Right ventricle myocardium superior (tissue), 1 donor: ENCODE data around the gene PLK2. TPM values are rescaled to one million over a fixed set of nuclear protein-coding genes. Genes with fewer than 3 reads are reported as not detected.
A peak's percentile ranks its signal among the peaks of the same experiment; 100 is the strongest.

ENCODE experiments used
- ATAC-seq: fragments of 200-7000 bp; cut with Tn5 transposase; one replicate; pipeline ENCODE4 v1.9.1; 2020; ENCODE audit warnings: mild to moderate bottlenecking; ENCODE audit not compliant: poor library complexity
- DNase-seq: peaks from one replicate; pipeline ENCODE4 v3.0.0-alpha.2; 2020
- intact Hi-C: fragments of 100-400 bp; cut with DNase I; formaldehyde crosslinking; loops from one replicate; pipeline ENCODE4 v1.11.2; 2022
- long read RNA-seq: library from polyadenylated mRNA; unstranded; transcript quantifications from one replicate; pipeline ENCODE4 v2.0.0, GENCODE V29; 2021
- total RNA-seq: library from RNA; stranded (reverse); fragmentation: NEBNext Ultra II Directional; extraction: Animal tissue kit (Norgen Biotek cat#: 25700); gene quantifications from one replicate; pipeline ENCODE4 v1.2.1, GENCODE V29; 2021
- donor health status: DM: no; HTN: yes; CAD: no; lungs with severe emphysema.

Gene PLK2
- total RNA-seq = 63.6 TPM
- long read RNA-seq, transcript PLK2-201 (14 exons, 2,960 nt) = major isoform, 108 of 116 reads
- long read RNA-seq, partial matches to known transcripts = 1 of 116 reads
- long read RNA-seq, other reads (novel, unspliced or antisense) = 7 of 116 reads

DNA sequence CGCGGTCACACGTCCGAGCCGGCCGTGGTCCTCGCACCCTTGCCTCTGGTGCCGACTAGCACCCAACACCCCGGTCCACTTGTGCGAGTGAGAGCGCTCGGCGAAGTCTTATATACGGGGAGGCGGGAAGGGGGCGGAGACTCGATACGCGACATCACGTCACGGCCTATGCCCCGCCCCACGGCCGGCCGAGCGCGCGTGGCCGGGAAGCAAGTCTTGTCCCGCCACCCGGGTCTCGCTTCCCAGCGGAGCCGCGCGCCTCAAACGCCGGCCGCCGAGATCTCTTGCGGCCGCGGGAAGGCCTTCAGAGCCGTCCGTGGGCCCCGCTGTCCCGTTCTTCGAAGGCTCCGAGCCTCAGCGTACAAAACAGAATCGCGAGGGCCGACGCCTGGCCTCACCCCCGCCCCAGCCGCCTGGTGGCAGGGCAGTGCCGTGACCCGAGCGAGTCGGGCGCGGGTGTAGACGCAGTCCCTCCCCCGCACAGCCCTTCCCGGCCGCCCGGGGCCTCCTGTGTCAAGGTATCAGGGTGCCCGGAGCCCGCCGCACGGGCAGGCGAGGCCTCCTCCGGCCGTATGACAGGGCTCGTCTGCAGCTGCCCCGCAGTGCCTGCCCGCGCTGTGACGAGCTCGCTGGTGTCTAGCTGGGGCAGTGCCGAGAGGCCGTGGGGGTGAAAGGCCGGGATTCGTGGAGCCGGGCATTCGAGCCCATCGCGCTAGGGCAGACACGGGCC is at the start of gene PLK2:
PLK2 (minus strand) TSS at position 85 of the 730 bp plus-strand sequence. CDS start 127 bp downstream, outside the sequence.
- DNase-seq (peak; percentile 97), ATAC-seq (peak; percentile 95)
- intact Hi-C loops = loop anchor here (2.0 kb wide), 3 partner anchors 571 to 1161 kb away; no protein-coding TSS in a partner anchor

DNA sequence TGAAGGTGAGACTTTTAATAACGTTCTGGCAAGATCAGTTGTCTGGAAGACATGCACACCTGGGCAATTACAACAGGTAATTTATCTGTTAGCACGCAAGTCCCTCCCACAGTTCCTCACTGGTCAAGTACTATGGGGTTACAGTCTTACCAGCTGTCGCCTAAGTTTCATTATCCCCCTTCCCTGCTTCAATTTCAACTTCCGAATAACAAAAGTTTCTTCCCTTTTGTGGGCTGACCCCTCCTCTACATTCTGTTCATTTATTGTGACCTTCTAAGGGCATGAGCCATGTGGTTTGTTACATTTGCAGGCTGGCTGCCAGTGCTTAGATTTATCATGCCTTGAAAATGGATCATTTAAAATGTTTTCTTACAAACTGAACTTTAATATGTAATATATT is 47.8 kb upstream of the PLK2 start:
- DNase-seq = no peak
- intact Hi-C loops = no loop called here
- ATAC-seq = no peak

DNA sequence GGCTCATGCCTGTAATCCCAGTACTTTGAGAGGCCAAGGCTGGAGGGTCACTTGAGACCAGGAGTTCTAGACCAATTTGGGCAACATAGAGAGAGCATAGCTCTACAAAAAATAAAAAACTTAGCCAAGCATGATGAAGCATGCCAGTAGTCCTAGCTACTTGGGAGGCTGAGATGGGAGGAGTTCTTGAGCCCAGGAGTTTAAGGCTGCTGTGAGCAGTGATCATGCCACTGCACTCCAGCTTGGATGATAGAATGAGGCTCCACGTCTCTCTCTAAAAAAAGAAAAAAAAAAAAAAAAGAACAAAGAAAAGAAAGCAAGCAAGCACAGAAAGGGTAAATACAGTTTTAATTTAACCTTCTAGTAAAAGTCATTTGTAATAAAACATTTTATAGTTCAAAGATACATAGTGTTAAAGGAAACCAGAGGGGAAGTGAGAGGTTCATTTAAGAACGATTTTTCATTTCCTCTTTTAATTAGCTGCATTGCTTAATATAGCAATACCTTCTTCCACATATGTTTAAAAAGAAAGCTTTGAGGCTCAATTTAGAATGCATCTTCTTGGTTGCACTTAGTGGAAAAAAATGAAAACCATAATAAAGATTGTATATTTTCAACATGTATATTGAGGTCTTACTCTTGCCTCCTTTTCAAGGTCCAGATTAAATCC is 46.2 kb upstream of the PLK2 start:
- intact Hi-C loops = no loop called here
- DNase-seq = no peak
- no peak for ATAC-seq

DNA sequence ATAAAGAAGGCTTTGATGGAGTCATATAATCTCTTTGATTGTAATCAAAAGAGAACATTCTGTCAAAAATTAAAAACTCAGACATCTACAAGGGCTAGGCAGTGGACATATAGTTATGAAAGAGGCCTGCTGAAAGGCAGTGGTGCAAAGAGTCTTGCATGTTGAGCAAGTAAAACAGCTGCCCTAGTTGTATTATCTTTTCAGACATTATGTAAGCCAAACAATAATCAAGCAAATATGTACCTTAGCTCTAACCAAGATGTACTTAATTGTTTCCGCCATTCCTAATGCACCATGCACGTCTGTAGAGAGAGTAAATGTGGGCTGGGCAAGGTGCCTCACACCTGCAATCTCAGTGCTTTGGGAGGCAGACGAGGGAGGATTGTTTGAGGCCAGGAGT is 45.6 kb upstream of the PLK2 start:
- DNase-seq (no peak), ATAC-seq (no peak)
- intact Hi-C loops = no loop called here

DNA sequence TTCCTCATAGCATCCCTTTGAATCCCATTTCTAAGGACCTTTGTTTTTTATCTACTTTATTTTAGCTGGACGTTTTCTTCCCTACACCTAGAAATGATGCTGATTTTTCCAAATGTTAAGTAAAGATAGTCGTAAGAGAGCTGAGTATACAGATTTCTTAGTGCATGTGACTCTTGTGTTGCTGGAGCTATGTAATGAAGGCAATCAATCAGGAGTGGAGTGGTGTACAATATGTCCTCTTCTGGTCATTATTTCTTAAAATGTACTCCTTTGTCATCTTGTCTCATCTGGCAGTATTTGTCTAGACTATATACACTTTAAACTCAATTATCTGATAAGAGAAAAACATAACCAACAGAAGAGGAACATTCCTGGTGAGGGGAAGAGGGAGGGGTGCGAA is 44.9 kb upstream of the PLK2 start:
- no peak for ATAC-seq
- intact Hi-C loops = no loop called here
- no peak for DNase-seq

DNA sequence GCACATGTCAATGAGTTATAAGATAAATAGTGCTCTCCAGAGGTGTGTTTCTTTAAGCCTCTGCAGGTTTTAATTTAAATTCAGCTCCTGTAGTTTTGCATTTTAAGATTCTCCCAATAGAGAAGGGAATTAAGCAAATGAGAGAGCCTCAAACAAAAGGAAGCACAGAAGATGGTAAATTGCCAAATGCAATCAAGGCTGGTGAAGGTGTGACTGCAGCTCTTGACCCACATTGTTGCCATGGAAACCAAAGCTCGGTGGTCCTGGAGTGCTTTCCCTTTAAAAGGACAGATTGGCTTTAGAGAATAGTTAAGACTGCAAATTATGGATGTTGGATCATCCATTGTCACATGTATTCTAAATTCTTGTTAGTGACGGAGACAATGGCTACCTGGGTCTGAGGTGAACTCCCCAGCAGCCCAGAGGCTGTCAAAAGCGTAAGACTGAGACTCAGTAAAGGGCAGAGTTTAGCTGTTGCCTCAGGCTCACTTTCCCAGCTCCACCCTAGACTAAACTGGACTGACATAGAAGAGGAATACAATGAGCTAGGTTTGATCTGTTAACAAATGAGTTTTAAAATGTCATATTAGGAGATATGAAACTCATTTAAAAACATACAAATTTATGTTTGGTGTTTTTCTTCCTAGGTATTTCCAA is 43.6 kb upstream of the PLK2 start:
- intact Hi-C loops = no loop called here
- ATAC-seq (no peak), DNase-seq (no peak)

DNA sequence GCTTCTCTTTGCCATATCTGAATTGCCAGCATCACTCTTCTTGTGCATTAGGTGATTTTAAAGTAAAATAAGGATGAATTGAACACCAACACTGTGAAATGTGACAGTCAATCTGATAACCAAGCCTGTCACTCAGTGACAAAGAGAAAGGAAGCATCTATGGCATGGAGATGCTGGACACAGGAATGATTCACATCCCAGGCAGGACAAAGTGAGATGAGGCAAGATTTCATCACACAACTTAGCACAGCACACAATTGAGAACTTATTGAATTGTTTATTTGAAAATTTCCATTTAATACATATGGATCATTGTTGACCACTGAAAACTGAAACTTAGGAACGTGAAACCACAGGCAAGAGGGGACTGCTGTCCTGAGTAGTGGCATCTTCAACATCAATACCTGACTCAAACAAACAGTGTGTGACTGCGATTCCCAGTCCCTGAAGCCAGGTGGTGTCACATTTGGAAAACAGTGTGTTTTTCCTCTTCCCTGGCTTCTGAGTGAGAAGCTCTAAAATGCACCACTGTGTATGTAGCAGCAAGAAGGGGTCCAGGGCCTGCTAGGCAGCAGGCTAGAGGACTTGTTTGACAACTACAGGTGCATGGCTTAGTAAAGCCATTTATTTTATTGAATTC is 42.0 kb upstream of the PLK2 start:
- intact Hi-C loops = no loop called here
- ATAC-seq = no peak
- DNase-seq = no peak

DNA sequence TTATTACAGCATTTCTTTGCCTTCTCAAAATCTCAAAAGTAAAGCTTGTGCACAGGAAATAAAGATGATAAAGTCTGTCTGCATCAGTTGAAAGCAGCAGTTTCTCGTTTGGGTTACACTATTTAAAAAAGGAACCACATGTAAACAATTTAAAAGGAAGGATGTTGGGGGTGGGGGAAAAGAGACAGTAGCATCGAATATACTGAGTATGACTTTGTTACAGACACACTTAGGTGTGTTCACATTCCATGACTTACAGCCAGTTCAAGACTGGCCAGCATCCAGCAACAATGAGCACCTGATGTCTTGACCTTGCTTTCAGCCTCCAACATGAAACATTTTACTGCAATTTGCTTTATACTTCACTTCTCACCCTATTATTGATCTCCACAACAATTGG is 40.1 kb upstream of the PLK2 start:
- intact Hi-C loops = loop anchor here (5.0 to 10.0 kb wide), 3 partner anchors 215 to 352 kb away; no protein-coding TSS in a partner anchor
- no peak for ATAC-seq

DNA sequence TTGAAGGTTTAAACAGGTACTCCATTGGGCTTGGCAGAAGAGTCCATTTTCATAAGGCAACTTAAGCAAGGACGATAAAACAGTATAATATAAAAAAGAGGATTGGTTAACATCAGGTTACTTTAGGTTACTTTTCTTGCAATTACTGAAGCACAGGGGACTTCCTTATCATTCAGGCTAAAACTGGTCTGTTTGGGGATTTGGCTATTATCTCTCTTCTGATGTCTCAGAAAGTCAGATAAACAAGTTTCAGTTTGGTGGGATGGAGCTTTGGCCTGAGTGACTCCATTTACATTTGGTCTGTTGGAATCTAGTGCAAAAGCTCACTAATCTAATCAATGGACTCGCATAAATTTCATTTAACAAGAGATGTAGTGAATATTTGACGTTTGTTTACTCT is 39.3 kb upstream of the PLK2 start:
- intact Hi-C loops = loop anchor here (5.0 to 10.0 kb wide), 3 partner anchors 216 to 353 kb away; no protein-coding TSS in a partner anchor

More for the DNA sequence above, 40.1 kb upstream of the PLK2 start:
- DNase-seq = no peak

DNA sequence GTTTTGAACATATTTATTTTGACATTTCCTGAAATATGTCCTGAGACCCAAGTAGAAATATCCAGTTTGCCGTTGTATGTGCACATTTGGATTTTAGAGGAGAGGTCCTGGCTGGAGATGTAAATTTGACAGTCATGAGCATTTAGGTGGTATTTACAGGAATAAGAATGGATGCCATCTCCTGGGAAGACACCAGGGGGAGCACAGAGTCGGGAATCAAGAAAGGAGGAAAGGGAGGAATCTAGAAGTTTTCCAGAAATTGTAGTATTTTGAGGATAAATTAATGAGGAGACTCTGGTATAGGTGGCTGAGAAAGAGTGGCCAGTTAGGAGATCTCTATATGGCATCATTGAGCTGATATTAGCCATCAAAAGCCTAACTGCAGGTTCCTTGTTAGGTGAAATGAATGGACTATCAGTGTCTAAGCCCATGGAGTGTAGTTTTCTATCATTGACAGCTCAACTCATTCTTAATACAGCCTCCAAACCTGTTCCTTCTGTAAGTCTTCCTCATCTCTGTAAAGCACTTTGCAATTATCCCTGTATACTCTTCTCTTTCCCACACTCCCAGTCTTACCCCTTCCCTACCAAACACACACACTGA is 38.6 kb upstream of the PLK2 start:
- DNase-seq (no peak), ATAC-seq (peak; percentile 49)
- intact Hi-C loops = loop anchor here (5.0 to 10.0 kb wide), 3 partner anchors 216 to 354 kb away; no protein-coding TSS in a partner anchor

More for the DNA sequence above, 39.3 kb upstream of the PLK2 start:
- DNase-seq = no peak
- no peak for ATAC-seq

DNA sequence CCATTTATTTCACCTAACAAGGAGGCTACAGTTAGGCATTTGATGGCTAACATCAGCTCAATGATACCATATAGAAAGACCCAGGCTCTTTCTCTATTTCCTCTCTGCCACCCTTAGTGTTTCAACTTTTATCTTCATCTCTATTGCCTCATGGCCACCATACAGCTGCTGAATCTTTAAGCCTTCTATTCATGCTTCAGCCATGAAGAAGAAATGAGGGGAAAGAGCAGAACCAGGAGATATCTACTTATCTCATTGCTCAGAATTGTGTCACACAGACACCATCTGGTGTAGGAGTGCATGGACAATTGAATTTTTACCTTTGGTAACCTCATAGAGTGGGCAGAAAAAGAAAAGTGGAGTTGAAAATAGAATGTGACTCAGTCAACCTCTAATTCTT is 38.0 kb upstream of the PLK2 start:
- no peak for DNase-seq
- intact Hi-C loops = loop anchor here (5.0 to 10.0 kb wide), 3 partner anchors 217 to 354 kb away; no protein-coding TSS in a partner anchor
- no peak for ATAC-seq

DNA sequence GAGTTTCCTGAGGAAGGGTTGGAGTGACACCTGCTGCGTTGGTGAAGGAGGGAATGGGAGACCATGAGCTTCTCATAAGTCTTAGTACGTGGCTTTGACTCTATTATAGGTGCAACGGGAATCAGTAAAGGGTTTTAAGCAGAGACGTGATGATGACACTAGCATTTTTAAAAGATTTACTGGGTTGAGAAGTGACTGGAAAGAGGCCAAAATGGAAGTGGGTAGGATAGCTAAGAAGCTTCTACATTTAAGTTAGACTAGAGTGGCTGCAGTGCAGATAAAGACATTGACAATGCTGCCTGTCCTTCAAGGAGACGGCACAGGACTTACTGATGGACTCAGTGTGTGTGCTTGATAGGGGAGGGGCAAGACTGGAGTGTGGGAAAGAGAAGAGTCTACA is 37.5 kb upstream of the PLK2 start:
- no peak for DNase-seq
- ATAC-seq = no peak
- intact Hi-C loops = loop anchor here (5.0 to 10.0 kb wide), 3 partner anchors 217 to 355 kb away; no protein-coding TSS in a partner anchor

DNA sequence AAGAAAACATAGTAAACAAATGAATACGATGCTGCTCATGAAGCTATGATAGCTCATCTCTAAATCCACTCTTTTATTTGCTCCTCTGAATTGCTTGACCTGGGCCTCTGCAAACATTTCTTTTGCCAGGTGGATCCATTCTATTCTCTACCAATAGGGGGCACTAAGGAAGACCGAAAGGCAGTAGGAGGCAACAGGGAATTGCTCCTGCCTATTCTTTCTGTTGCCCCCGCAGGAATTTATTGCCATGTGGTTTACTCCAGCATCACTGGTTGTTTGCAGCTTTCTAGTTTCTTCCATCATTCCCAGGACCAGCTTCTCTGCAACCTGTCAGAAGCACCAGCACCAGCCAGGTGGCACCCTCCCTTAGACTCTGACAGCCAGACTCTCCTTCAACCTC is 36.6 kb upstream of the PLK2 start:
- ATAC-seq (no peak), DNase-seq (no peak)
- intact Hi-C loops = loop anchor here (5.0 to 10.0 kb wide), 3 partner anchors 218 to 356 kb away; no protein-coding TSS in a partner anchor

DNA sequence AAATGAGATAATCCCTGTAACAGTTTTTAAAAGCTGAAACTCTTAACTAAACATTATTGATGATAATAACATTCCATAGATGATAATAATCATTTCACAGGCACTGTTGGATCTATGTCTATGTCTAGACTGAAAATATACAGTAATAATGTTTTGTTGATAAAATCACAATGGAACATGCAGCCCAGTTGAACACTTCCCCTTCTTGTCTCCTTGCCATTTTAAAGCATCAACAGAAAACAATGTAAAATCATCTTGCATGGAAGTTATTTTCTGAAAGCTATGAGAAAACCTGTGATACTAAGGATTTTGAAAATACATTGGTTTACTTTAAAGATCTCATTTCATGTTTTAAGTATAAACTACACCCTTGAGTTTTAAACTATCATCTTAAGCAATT is 33.3 kb upstream of the PLK2 start:
- no peak for DNase-seq
- no peak for ATAC-seq
- intact Hi-C loops = loop anchor here (10.0 kb wide), 1 partner anchor 222 kb away; no protein-coding TSS in a partner anchor

DNA sequence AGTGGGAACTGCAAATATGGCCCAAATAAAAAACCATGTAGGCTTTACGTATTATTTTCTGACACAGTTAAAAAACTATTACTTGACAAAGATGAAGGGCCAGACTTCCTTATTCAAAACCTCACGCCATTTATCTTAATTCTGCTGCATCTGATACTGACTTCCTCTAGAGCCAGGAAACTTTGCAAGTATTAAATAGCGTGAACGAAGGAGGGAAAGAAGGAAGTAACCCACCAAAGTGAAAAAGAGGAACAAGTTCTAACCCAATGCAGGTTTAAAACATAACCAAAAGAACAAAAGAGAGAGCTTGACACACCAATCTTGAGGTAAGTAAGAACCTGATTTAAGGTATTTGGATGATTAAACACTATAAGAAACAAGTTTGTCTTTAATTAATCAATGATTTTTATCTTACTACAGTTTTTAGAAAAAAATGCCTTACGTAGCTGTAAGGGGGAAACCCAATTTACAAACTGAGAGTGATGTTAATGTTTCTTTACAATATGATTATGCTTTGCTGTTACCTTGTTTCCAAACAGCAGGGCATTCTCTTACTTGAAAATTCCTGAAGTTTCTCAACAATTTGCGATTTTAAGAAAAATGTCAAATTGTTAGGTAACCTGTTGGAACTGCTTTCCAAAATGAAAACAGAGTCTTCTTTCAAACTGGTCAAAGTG is 31.5 kb upstream of the PLK2 start, which contains the start of gene GAPT:
GAPT (plus strand) TSS at position 220 of the 677 bp plus-strand sequence. CDS start 3,102 bp downstream, outside the sequence.
- DNase-seq (no peak), ATAC-seq (no peak)
- intact Hi-C loops = loop anchor here (10.0 kb wide), 1 partner anchor 223 kb away; no protein-coding TSS in a partner anchor

DNA sequence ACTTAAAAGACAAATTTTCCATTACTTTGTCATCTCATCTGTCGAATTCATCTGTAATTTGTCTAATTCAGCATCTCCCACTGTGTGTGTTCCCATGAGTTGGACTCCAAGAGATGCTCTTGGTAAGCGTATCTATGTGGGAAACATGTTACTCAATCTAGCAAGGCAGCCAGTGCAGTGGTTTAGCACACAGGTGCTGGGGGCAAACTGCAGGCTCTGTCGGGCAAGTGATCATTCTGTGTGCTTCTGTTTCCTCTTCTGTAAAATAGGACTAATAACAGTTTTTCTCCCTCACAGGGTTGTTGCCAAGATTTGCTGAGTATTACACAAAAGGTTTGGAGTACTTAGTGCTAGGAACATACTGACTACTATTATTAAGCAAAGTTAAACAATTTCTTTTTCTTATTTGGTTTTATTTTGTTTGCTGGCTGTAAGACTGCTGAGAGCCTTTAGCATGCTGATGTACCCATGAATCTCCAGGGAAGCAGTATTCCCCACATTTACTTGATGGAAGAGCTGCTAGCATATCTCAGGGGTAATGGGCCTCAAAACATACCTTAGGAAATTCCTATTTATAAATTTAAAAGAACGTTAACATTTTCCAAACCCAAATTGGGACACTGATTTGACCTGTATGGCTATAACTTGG is 30.6 kb upstream of the PLK2 start:
- intact Hi-C loops = loop anchor here (10.0 kb wide), 1 partner anchor 224 kb away; no protein-coding TSS in a partner anchor
- DNase-seq (no peak), ATAC-seq (no peak)

DNA sequence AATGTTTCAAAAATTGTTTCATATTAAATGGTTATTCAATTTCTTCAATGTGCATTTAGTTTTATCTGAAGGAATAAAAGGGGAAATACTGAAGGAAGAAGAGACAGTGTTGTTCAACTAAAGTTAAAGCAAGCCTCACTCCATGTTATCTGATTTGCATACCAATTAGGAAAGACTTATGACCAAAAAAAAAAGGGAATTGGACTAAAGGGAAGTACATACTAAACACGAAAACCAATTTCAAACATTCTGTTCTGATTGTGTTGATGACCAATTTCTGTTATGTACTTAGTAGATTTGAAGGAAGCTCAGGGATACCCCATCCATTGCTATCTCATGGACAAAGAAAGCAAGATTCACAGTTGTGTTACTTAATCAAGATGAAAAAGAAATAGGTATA is 26.4 kb upstream of the PLK2 start:
- ATAC-seq (no peak), DNase-seq (no peak)
- intact Hi-C loops = no loop called here
